ENCODE data around the gene PDIA2.
"Not testable (repeated sequence)": the region's sequence is repeated elsewhere in the genome, so short reads cannot be mapped to it uniquely, and the experiment has no call there.

PDIA2 gene

GRCh38 chr16:303760-304505 is 21.0 kb downstream of the PDIA2 start:
- no peak for DNase-seq

- DNase-seq: no peak
Observed at GRCh38 chr16:305916-306626, 23.1 kb downstream of the PDIA2 start.

GRCh38 chr16:306911-307370 is 24.0 kb downstream of the PDIA2 start:
- no peak for DNase-seq

GRCh38 chr16:307691-308312 is 24.8 kb downstream of the PDIA2 start:
- DNase-seq: no peak

- DNase-seq: no peak
Observed at GRCh38 chr16:309476-309875, 26.5 kb downstream of the PDIA2 start.

- DNase-seq: no peak
Observed at GRCh38 chr16:311725-312124, 28.8 kb downstream of the PDIA2 start.

GRCh38 chr16:314351-314750 is 31.4 kb downstream of the PDIA2 start:
- no peak for DNase-seq

GRCh38 chr16:314795-315299 is 31.9 kb downstream of the PDIA2 start:
- DNase-seq: no peak

GRCh38 chr16:316741-317464 is 33.9 kb downstream of the PDIA2 start:
- DNase-seq: no peak

- no peak for DNase-seq
Observed at GRCh38 chr16:317583-317982, 34.6 kb downstream of the PDIA2 start.

- no peak for DNase-seq
Observed at GRCh38 chr16:318628-319027, 35.7 kb downstream of the PDIA2 start.

- DNase-seq: no peak
Observed at GRCh38 chr16:320206-320605, 37.2 kb downstream of the PDIA2 start.

GRCh38 chr16:321532-321931 is 38.6 kb downstream of the PDIA2 start:
- DNase-seq: no peak

GRCh38 chr16:322476-323143 is 39.6 kb downstream of the PDIA2 start:
- DNase-seq: no peak

GRCh38 chr16:324201-324450 is 41.2 kb downstream of the PDIA2 start:
- no peak for DNase-seq

GRCh38 chr16:324451-325334 is 41.7 kb downstream of the PDIA2 start:
- DNase-seq: peak; percentile 44

GRCh38 chr16:325375-326145 is 42.6 kb downstream of the PDIA2 start:
- no peak for DNase-seq

GRCh38 chr16:330741-331140 is 47.8 kb downstream of the PDIA2 start:
- DNase-seq: no peak

GRCh38 chr16:331181-331814 is 48.3 kb downstream of the PDIA2 start:
- DNase-seq: not testable (repeated sequence)

- no peak for DNase-seq
Observed at GRCh38 chr16:333406-334094, 50.6 kb downstream of the PDIA2 start.
